Fibroblast of skin of scalp (primary cell): ENCODE measurements around the gene STAT2.
A peak's percentile ranks its signal among the peaks of the same experiment; 100 is the strongest.
"Not testable (repeated sequence)": the region's sequence is repeated elsewhere in the genome, so short reads cannot be mapped to it uniquely, and the experiment has no call there.

Experiments used
- DNase-seq: peaks from one replicate; pipeline ENCODE4 v3.0.0-alpha.2; 2013

Gene STAT2

DNA sequence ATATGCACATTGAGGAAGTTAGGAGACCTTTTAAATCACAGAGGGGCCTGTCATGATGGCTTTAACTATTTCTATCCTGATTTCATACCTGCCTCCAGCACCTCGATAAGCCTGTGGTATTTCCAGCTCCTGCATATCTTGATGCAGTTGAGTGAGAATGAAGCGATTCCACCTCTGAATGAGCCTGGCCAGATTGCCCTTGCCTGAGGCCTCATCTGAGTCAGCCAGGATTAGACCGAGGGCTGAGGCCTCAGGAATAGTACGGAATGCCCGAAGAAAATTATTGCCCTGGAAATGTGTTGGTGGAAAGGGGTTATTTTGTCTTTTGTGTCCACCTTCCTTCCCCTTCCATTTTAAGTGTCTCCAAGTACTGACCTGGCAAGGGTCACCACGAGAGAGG, 35.7 kb downstream of the STAT2 start:
- DNase-seq: no peak

GRCh38 chr12:56321610-56322009, 38.3 kb downstream of the STAT2 start:
- DNase-seq: not testable (repeated sequence)

DNA sequence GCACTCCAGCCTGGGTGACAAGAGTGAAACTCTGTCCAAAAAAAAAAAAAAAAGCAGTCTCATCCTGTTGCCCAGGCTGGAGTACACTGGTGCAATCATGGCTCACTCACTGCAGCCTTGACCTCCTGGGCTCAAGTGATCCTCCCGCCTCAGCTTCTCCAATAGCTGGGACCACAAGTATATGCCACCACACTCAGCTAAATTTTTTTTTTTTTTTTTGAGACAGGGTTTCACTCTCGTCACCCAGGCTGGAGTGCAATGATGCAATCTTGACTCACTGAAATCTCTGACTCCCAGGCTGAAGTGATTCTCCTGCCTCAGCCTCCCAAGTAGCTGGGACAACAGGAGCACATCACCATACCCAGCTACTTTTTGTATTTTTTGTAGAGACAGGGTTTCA, 38.9 kb downstream of the STAT2 start:
- DNase-seq: no peak

GRCh38 chr12:56317675-56318074, 42.2 kb downstream of the STAT2 start:
- DNase-seq: no peak

GRCh38 chr12:56315622-56316473, 44.1 kb downstream of the STAT2 start, which contains the start of gene CNPY2:
Gene CNPY2, minus strand, starts transcription at chr12:56315988. Its CDS starts 771 bp downstream, at chr12:56315217.
- DNase-seq: peak; percentile 97

GRCh38 chr12:56315249-56315621, 44.7 kb downstream of the STAT2 start:
- no peak for DNase-seq

- DNase-seq: no peak
Observed at GRCh38 chr12:56311003-56311402, 48.9 kb downstream of the STAT2 start.

DNA sequence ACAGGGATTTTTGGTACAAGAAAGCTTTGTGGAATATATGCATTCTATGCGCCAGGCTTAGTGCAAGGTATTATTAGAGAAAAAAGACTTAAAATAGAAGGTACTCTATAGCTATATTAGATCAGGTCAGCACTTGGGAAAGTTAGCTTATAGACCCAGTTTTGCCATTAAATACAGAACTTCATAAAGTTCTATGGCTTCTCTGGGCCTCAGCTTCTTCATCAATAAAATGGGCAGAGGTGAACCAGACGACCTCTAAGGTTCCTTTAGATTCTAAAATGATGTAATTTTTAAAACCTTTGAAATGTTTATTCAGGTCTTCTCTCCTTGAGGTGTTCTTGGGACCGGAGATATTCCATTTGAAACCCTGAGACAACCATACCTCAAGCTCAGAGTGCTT, 51.2 kb downstream of the STAT2 start:
- no peak for DNase-seq

DNA sequence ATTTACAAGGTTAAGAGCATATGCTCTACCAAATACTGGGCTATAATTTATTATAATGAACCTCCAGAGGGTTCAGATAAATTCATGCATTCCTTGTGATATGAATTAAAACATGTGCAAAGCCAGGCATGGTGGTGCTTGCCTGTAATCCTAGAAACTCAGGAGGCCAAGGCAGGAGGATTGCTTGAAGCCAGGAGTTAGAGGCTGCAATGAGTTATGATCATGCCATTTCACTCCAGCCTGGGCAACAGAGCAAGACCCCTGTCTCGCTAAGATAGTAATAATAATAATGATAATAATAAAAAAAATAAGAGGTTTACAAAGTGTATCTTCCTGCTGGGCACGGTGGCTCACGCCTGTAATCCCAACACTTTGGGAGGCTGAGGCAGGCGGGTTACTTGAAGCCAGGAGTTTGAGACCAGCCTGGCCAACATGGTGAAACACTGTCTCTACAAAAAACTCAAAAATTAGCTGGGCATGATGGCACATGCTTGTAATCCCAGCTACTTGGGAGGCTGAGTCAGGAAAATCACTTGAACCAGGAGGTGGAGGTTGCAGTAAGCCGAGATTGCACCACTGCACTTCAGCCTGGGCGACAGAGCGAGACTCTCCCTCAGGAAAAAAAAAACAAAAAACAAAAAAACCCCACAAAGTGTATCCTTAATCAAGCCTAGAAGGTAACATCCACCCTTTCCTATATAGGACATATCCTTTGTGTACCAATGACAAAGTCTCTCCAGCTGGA, 52.5 kb downstream of the STAT2 start:
- no peak for DNase-seq

- no peak for DNase-seq
Observed at GRCh38 chr12:56304872-56305590, 54.9 kb downstream of the STAT2 start.

GRCh38 chr12:56304276-56304675, 55.6 kb downstream of the STAT2 start:
- DNase-seq: no peak

- DNase-seq: no peak
Observed at GRCh38 chr12:56300644-56301464, 59.1 kb downstream of the STAT2 start.

- DNase-seq: peak; percentile 99
Observed at GRCh38 chr12:56299853-56300643, 59.9 kb downstream of the STAT2 start, which contains the start of gene CS. Gene CS, minus strand, starts transcription at chr12:56300330. Its CDS starts 129 bp downstream, at chr12:56300201.

DNA sequence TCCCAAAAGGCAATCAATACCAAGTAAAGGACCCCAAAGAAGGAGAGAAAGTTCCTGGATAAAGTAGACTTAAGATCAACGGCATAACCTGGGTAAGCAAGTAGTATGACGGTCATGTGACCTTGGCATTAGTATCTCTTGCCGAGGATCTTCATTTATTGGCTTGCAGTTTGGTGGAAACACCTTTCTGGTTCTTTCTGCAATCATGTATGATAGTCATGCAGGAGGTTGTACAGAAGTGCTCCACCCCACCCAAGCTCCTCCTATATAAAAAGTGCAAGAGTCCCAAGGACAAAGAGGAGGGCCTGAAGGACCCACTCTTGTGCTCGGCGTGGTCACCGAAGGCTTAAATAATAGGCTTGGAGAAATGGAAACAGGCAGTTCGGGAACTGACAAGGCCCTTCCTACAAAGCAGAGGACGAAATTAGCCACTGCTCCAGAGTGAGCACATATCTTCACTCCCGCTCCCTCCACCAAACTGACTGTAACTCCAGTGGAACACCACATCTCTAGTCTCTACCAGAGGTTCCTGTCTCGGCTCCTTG, 60.5 kb downstream of the STAT2 start:
- no peak for DNase-seq

DNA sequence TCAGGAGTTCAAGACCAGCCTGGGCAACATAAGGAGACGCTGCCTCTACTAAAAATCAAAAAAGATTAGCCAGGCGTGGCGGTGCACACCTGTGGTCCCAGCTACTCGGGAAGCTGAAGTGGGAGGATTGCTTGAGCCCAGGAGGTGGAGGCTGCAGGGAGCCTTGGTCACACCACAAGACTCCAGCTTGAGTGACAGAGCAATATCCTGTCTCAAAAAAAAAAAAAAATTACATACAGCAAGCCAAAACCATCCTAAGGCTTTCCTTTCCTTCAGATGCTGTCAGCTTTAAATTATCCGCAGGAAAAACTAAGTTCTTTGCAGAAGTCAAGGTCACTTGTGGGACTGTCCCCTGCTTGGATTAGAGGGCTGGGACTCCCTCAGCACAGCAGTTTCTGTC, 61.1 kb downstream of the STAT2 start:
- no peak for DNase-seq

DNA sequence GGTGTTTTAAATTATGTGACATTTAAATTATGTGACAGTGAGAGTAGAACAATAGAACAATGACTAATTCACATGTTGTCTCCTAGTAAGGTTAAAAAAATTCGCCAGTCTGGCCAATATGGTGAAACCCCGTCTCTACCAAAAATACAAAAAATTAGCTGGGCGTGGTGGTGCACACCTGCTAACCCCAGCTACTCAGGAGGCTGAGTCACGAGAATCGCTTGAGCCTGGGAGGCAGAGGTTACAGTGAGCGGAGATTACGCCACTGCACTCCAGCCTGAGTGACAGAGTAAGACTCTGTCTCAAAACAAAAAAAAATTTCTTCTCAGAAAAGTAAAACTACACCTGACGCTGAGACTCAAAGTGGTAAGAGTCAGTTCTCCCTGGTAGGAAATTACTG, 62.5 kb downstream of the STAT2 start:
- no peak for DNase-seq

GRCh38 chr12:56296295-56296694, 63.6 kb downstream of the STAT2 start:
- no peak for DNase-seq

DNA sequence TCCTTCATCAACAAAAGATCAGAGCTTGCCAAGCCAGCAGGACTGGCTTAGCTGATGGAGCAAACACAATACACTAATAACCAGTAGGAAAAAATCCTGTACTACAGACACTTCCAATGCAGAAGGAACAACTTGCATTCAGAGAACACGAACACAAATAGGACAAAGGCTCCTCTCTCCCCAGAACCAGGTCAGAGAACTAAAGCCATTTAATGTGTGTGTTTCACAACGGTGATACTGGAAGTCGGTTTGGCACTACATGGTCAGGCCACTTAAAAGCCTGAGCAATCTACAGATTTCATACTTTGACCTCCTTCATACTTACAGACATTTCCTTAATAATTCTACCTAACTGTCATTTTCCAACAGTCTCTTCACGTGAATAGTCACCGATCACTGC, 66.1 kb downstream of the STAT2 start:
- DNase-seq: no peak
